K562 (cell line): ENCODE data around the gene SLC4A5. TPM values are rescaled to one million over a fixed set of nuclear protein-coding genes. Genes with fewer than 3 reads are reported as not detected.

ENCODE experiments used
- ATAC-seq: fragments of 200-7000 bp; cut with Tn5 transposase; 3 replicates; pipeline ENCODE4 v1.9.1; 2020; ENCODE audit warnings: moderate library complexity
- BruUV-seq: library from RNA; stranded (reverse); fragments of 400-500 nt; replicated peaks from 2 replicates; lab custom pipeline; 2021; lab: Mats Ljungman, UMichigan
- CTCF ChIA-PET: fragments of 300-600 bp; formaldehyde crosslinking; extraction: SDS; loops from one replicate; lab custom pipeline; 2021; ENCODE audit warnings: low intra/inter-chr PET ratio; lab: Yijun Ruan, JAX
- POLR2A ChIA-PET: fragments of 300-600, 350-650 bp; sonication (Branson Sonifier 250); formaldehyde crosslinking; extraction: SDS; loops from one replicate; lab custom pipeline; 2021; ENCODE audit warnings: antibody characterized with exemption, inconsistent platforms; lab: Yijun Ruan, JAX
- DNase-seq, 4 experiments: peaks; one replicate each; pipeline versions ENCODE4 v3.0.0 to v3.0.0-alpha.2; 2011 to 2018; ENCODE audit warnings: low spot score in 3 of 4, mixed read lengths in 3 of 4; ENCODE audit errors: extremely low read depth in 1 of 4
- FAIRE-seq: peaks from 2 replicates; lab custom pipeline; 2011; peaks lifted over from hg19 to GRCh38; lab: Jason Lieb, UNC
- H2AFZ ChIP-seq: 2 replicates; pipeline ENCODE4 v1.6.0; 2011; ENCODE audit warnings: low read depth, low read length, control low read depth, inconsistent platforms
- H3K27ac ChIP-seq: fragments of 200-600 bp; 3 replicates; pipeline ENCODE4 v1.8.0; 2011; ENCODE audit warnings: low read depth, mild to moderate bottlenecking, control low read depth, inconsistent platforms, low read length, moderate library complexity, mixed read lengths; ENCODE audit errors: extremely low read depth
- H3K27me3 ChIP-seq, 2 experiments: fragments of 300-600 bp in 1 of 2; 2 replicates in 1 of 2; 3 replicates in 1 of 2; pipeline versions ENCODE4 v1.6.0 to v1.8.0; 2011; ENCODE audit warnings: inconsistent platforms in 2 of 2, low read length in 2 of 2, mild to moderate bottlenecking in 1 of 2, mixed read lengths in 1 of 2, moderate library complexity in 1 of 2; ENCODE audit not compliant: control insufficient read depth in 2 of 2, insufficient read depth in 2 of 2
- H3K36me3 ChIP-seq: fragments of 300-600 bp; 3 replicates; pipeline ENCODE4 v1.8.0; 2011; ENCODE audit warnings: mild to moderate bottlenecking, low read length, inconsistent platforms; ENCODE audit not compliant: control insufficient read depth, insufficient read depth
- H3K4me1 ChIP-seq, 2 experiments: fragments of 200-600 bp in 1 of 2; replicated peaks in 1 of 2; 2 replicates in 1 of 2; 3 replicates in 1 of 2; pipeline versions ENCODE4 v1.5.1 to v1.8.0; 2011; ENCODE audit warnings: inconsistent platforms in 2 of 2, low read length in 2 of 2, mild to moderate bottlenecking in 1 of 2, mixed read lengths in 1 of 2, moderate library complexity in 1 of 2; ENCODE audit not compliant: control insufficient read depth in 2 of 2, insufficient read depth in 2 of 2
- H3K4me2 ChIP-seq: 2 replicates; pipeline ENCODE4 v1.6.1; 2011; ENCODE audit warnings: low read length, control low read depth, inconsistent platforms, mixed read lengths; ENCODE audit not compliant: insufficient read depth
- H3K4me3 ChIP-seq: fragments of 200-600 bp; sonication (generic), shearing (Covaris generic); 2 replicates; pipeline ENCODE4 v1.5.1; 2016; ENCODE audit warnings: control low read depth, inconsistent platforms
- H3K79me2 ChIP-seq: fragments of 200-600 bp; 3 replicates; pipeline ENCODE4 v1.8.0; 2011; ENCODE audit warnings: low read length, inconsistent platforms; ENCODE audit not compliant: control insufficient read depth, insufficient read depth
- H3K9ac ChIP-seq, 2 experiments: 2 replicates each; pipeline versions ENCODE4 v1.6.0 to v1.6.1; 2011; ENCODE audit warnings: low read depth in 2 of 2, low read length in 2 of 2, control low read depth in 1 of 2, inconsistent platforms in 1 of 2, mild to moderate bottlenecking in 1 of 2, mixed read lengths in 1 of 2; ENCODE audit not compliant: insufficient read depth in 1 of 2
- H3K9me1 ChIP-seq: one replicate; pipeline ENCODE4 v1.6.0; 2011; ENCODE audit warnings: inconsistent platforms, mild to moderate bottlenecking, low read length, moderate library complexity; ENCODE audit not compliant: control insufficient read depth, insufficient read depth
- H3K9me3 ChIP-seq: replicated peaks from 2 replicates; pipeline ENCODE4 v1.5.1; 2011; ENCODE audit warnings: low read depth, low read length, inconsistent platforms; ENCODE audit not compliant: control insufficient read depth, insufficient read depth
- H4K20me1 ChIP-seq: replicated peaks from 2 replicates; pipeline ENCODE4 v1.6.1; 2011; ENCODE audit warnings: low read length, inconsistent platforms, mixed read lengths; ENCODE audit not compliant: control insufficient read depth, insufficient read depth
- HIVEP1 ChIP-seq: fragments of 250-450 bp; sonication (Bioruptor Pico); IDR thresholded peaks from 2 replicates; pipeline ENCODE4 v1.4.0; 2020; ENCODE audit warnings: mild to moderate bottlenecking
- MXI1 ChIP-seq: IDR thresholded peaks from 2 replicates; pipeline ENCODE4 v1.6.1; 2011; ENCODE audit warnings: low read depth, mild to moderate bottlenecking, improper control_type of control experiment, low read length
- YBX1 ChIP-seq: fragments of 450-650 bp; IDR thresholded peaks from 2 replicates; pipeline ENCODE4 v1.7.1; 2016; ENCODE audit warnings: mild to moderate bottlenecking
- ZNF318 ChIP-seq, 2 experiments: fragments of 450-650 bp; IDR thresholded peaks; 2 replicates each; pipeline ENCODE4 v1.6.1; 2016; ENCODE audit warnings: mild to moderate bottlenecking in 2 of 2, borderline replicate concordance in 1 of 2, low read depth in 1 of 2, moderate library complexity in 1 of 2
- in situ Hi-C: fragments of 300-500 bp; cut with MboI; formaldehyde crosslinking; loops from 4 replicates; pipeline ENCODE4 v1.15.0; 2018; ENCODE audit warnings: inconsistent platforms, mixed read lengths
- intact Hi-C: fragments of 100-400 bp; cut with micrococcal nuclease; formaldehyde crosslinking; loops from 2 replicates; pipeline ENCODE4 v1.14.2; 2022
- polyA plus RNA-seq, 8 experiments: library from polyadenylated mRNA; depleted of rRNA in 4 of 8; stranded (reverse) in 5 of 8; unstranded in 3 of 8; fragments of >200 nt; fragmentation: Nextera tagmentation in 2 of 8; fragmentation: Illumina TruSeq in 1 of 8; extraction: Ambion mirVana in 2 of 8; extraction: Trizol in 1 of 8; gene quantifications; 2 replicates each; pipeline versions ENCODE4 v1.2.1 to v1.2.3, GENCODE V29; 2011 to 2014; ENCODE audit warnings: inconsistent platforms in 1 of 8, missing spikeins in 1 of 8
- total RNA-seq, 7 experiments: library from RNA; depleted of rRNA in 6 of 7; stranded (reverse); fragments of >200 nt in 6 of 7; fragmentation: Illumina TruSeq in 2 of 7; extraction: Trizol in 2 of 7; gene quantifications; 2 replicates each; pipeline versions ENCODE4 v1.2.1 to v1.2.3, GENCODE V29; 2011 to 2021; ENCODE audit warnings: low replicate concordance in 1 of 7
- TF ChIP-seq, protein P1 (sequence below): fragments of 450-650 bp; IDR thresholded peaks from one replicate; pipeline ENCODE4 v1.6.1; 2018; ENCODE audit warnings: mild to moderate bottlenecking, moderate library complexity; ENCODE audit not compliant: partially characterized antibody
- TF ChIP-seq, protein P2 (sequence below): fragments of 250-450 bp; sonication (Bioruptor Pico); IDR thresholded peaks from 2 replicates; pipeline ENCODE4 v1.4.0; 2020; ENCODE audit warnings: mild to moderate bottlenecking, moderate library complexity

Gene SLC4A5
- total and polyA plus RNA-seq, 9 of the 15 experiments (the other 6 are each of a cell fraction or from before 2014, with no cell fraction given): 0.03 to 0.77 (median 0.14) TPM; not detected in 1

DNA sequence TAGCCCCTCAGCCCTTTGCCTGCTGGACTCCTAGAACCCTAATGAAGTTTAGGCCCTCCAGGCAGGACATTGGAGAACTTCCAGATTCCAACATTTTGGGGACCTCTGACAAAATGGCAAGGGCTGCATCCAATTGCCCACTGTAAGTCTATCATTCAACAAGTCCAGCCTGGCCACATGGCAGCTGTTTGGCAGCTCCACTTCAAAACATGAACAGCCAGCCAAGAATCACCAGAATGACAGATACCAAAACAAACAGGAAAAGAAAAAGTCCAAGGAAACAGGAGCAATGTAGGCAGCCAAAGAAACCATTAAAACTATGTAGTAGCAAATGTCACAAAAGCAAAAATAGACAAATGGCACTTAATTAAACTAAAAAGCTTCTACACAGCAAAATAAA lies 25.5 kb downstream of the SLC4A5 start:
- H3K9me1 ChIP-seq: no peaks in the 10 kb centered on the region
- no peaks in the 10 kb centered on the region for H3K36me3 ChIP-seq
- CTCF ChIA-PET: interaction anchor here (0.7 kb wide), 1 partner anchor 68 kb away, joined by 3 read pairs; no protein-coding TSS in a partner anchor
- no peaks in the 10 kb centered on the region for H3K79me2 ChIP-seq
- FAIRE-seq: no peak
- H3K4me2 ChIP-seq: no peak overlapping the region
- in situ Hi-C loops: no loop called here
- peaks cover 0 to 23% of the 10 kb centered on the region in 2 experiments; a peak in 3 of 5 replicates for H3K4me1 ChIP-seq
- no peaks in the 10 kb centered on the region for H4K20me1 ChIP-seq
- no TSS peak for BruUV-seq
- peak overlapping the region; percentile 24; the same call in 1 of the 2 replicates for H2AFZ ChIP-seq
- H3K27ac ChIP-seq: no peak overlapping the region
- DNase-seq: no peak
- TF ChIP-seq ZNF318 (IDR thresholded peaks at IDR 0.05; ENCODE audit: borderline replicate concordance in 1 of 2, low read depth in 1 of 2) (no peak), HIVEP1 (CRISPR knock-in tag) (no peak), MXI1 (no peak), YBX1 (no peak)
- TF ChIP-seq, protein P1, sequence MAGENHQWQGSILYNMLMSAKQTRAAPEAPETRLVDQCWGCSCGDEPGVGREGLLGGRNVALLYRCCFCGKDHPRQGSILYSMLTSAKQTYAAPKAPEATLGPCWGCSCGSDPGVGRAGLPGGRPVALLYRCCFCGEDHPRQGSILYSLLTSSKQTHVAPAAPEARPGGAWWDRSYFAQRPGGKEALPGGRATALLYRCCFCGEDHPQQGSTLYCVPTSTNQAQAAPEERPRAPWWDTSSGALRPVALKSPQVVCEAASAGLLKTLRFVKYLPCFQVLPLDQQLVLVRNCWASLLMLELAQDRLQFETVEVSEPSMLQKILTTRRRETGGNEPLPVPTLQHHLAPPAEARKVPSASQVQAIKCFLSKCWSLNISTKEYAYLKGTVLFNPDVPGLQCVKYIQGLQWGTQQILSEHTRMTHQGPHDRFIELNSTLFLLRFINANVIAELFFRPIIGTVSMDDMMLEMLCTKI: no peak
- TF ChIP-seq, protein P2, sequence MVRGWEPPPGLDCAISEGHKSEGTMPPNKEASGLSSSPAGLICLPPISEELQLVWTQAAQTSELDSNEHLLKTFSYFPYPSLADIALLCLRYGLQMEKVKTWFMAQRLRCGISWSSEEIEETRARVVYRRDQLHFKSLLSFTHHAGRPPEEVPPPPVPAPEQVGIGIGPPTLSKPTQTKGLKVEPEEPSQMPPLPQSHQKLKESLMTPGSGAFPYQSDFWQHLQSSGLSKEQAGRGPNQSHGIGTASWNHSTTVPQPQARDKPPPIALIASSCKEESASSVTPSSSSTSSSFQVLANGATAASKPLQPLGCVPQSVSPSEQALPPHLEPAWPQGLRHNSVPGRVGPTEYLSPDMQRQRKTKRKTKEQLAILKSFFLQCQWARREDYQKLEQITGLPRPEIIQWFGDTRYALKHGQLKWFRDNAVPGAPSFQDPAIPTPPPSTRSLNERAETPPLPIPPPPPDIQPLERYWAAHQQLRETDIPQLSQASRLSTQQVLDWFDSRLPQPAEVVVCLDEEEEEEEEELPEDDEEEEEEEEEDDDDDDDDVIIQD: no peak
- TF ChIP-seq, all 486 proteins: peak for 0
- intact Hi-C loops: no loop called here
- POLR2A ChIA-PET: no interaction called here
- no peak overlapping the region for H3K4me3 ChIP-seq
- no peak overlapping the region for H3K9ac ChIP-seq
- no peak for ATAC-seq
- H3K27me3 ChIP-seq: no peaks in the 10 kb centered on the region
- no peaks in the 10 kb centered on the region for H3K9me3 ChIP-seq
